ENCODE data around the gene SERPINA3.
"Not testable (repeated sequence)": the region's sequence is repeated elsewhere in the genome, so short reads cannot be mapped to it uniquely, and the experiment has no call there.

The SERPINA3 gene

GRCh38 chr14:94612174-94612573, at the start of gene SERPINA3:
TSS of gene SERPINA3 (plus strand) at chr14:94612391. CDS start at chr14:94614442, 2,051 bp downstream.
- DNase-seq = no peak

- no peak for DNase-seq
Measured at GRCh38 chr14:94562941-94563883, 49.0 kb upstream of the SERPINA3 start.

GRCh38 chr14:94564381-94564780, 47.8 kb upstream of the SERPINA3 start:
- DNase-seq = no peak

- DNase-seq = no peak
Measured at GRCh38 chr14:94568186-94568585, 44.0 kb upstream of the SERPINA3 start.

GRCh38 chr14:94569381-94570001, 42.7 kb upstream of the SERPINA3 start:
- no peak for DNase-seq

- DNase-seq = no peak
Measured at GRCh38 chr14:94570002-94570400, 42.2 kb upstream of the SERPINA3 start.

GRCh38 chr14:94570440-94570839, 41.8 kb upstream of the SERPINA3 start:
- DNase-seq = no peak

GRCh38 chr14:94571395-94571794, 40.8 kb upstream of the SERPINA3 start:
- no peak for DNase-seq

- no peak for DNase-seq
Measured at GRCh38 chr14:94571950-94572349, 40.2 kb upstream of the SERPINA3 start.

- no peak for DNase-seq
Measured at GRCh38 chr14:94572637-94573303, 39.4 kb upstream of the SERPINA3 start.

GRCh38 chr14:94573475-94574277, 38.5 kb upstream of the SERPINA3 start:
- no peak for DNase-seq

- DNase-seq = no peak
Measured at GRCh38 chr14:94574336-94574735, 37.9 kb upstream of the SERPINA3 start.

GRCh38 chr14:94575730-94576585, 36.2 kb upstream of the SERPINA3 start:
- no peak for DNase-seq

GRCh38 chr14:94577472-94577871, 34.7 kb upstream of the SERPINA3 start:
- not testable (repeated sequence) for DNase-seq

- no peak for DNase-seq
Measured at GRCh38 chr14:94578712-94579111, 33.5 kb upstream of the SERPINA3 start.

- no peak for DNase-seq
Measured at GRCh38 chr14:94581127-94581999, 30.8 kb upstream of the SERPINA3 start, which contains the start of gene SERPINA5. TSS of gene SERPINA5 (plus strand) at chr14:94581426. CDS start at chr14:94587363, 5,937 bp downstream.

- DNase-seq = no peak
Measured at GRCh38 chr14:94582199-94582750, 29.9 kb upstream of the SERPINA3 start.

- DNase-seq = no peak
Measured at GRCh38 chr14:94582851-94583250, 29.3 kb upstream of the SERPINA3 start.

- no peak for DNase-seq
Measured at GRCh38 chr14:94583557-94583956, 28.6 kb upstream of the SERPINA3 start.

- DNase-seq = no peak
Measured at GRCh38 chr14:94584591-94585280, 27.5 kb upstream of the SERPINA3 start.
